NCI-H2081 treated with DMSO at 0.1 percent for 48 hours (cell line): ENCODE data around the gene MRPS24.
"Not testable (repeated sequence)": the region's sequence is repeated elsewhere in the genome, so short reads cannot be mapped to it uniquely, and the experiment has no call there.

ENCODE experiments used
- DNase-seq: peaks from one replicate; lab custom pipeline; 2025; lab: John Stamatoyannopoulos, UW

MRPS24 gene

DNA sequence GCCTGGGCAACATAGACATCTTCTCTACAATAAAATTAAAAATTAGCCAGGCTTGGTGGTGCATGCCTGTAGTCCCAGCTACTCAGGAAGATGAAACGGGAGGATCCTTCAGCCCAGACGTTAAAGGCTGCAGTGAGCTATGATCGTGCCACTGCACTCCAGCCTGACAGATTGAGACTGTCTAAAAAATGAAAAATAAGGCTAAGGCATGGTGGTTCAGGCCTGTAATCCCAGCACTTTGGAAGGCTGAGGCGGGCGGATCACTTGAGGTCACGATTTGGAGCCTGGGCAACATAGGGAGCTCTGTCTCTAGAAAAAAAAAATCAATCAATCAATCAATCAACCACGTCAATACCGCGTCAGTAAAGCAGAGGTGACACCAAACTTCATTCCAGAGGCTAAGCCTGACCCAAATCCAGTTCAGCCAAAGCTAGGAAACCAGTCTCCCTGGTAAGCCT is 31.1 kb downstream of the MRPS24 start:
- DNase-seq = no peak

- no peak for DNase-seq
Measured at GRCh38 chr7:43834463-43835251, 34.7 kb downstream of the MRPS24 start.

- DNase-seq = not testable (repeated sequence)
Measured at GRCh38 chr7:43830917-43831316, 38.4 kb downstream of the MRPS24 start.

DNA sequence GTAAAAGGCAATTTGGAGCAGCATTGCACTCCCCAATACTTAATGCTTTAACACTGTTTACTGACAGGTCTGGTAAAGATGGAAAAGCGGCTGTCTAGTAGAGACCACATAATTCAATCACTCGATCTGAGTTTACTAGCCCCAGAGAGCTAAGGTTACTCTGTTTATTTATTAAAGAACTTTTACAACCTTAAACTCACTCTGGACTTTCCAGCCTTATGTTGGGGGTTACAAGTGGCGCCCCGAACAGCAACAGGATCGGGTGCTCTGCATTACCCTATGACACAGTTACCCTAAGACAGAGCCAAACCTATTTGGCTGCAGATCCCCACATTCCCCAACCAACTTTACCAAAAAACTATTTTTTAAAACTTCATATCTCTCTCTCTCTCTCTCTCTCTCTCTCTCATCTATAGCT is 43.9 kb downstream of the MRPS24 start:
- no peak for DNase-seq

DNA sequence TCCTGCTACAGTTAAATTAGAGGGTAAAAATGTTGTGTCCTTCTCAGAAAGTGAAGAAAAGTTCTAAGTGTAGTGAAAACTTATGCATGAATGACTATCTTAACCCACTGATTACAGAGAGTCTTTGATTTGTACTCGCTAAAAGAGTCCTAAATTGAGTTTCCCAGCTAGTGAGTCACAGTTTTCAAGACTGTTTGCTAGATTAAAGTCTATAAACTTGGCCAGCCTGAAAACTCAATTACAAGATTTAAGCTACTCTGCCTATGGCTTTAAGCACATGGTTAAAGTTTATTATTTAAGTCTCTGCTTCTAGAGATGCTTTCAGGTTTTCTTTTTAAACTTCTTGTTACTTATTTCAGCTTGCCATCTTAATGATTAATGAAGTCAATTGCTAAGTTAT is 44.4 kb downstream of the MRPS24 start:
- no peak for DNase-seq

DNA sequence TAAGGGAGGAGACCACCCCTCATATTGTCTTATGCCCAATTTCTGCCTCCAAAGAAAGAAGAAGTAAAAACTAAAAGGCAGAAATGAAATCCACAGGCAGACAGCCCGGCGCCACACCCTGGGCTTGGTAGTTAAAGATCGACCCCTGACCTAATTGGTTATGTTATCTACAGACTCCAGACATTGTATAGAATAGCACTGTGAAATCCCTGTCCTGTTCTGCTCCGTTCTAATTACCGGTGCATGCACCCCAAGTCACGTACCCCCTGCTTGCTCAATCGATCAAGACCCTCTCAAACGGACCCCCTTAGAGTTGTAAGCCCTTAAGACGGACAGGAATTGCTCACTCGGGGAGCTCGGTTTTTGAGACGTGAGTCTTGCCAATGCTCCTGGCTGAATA is 44.8 kb downstream of the MRPS24 start:
- DNase-seq = not testable (repeated sequence)

DNA sequence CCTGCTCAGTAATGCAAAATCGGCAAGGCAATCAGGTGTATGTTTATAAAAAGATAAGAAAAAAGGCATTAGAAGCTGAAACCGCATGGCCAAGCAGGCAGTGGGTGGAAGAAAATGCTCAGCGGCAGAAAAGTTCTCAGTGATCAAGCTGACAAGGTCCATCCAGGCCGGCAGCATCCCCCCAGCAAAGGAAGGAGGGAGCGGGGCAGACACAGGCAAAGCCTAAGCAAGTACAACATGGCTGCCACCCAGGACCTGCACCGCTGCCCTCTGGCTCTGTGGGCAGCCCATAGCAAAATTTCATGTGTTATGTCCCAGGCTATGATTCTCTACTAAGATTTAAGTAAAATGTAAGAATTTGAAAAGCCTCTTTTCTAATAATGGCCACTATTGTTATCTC is 45.4 kb downstream of the MRPS24 start:
- no peak for DNase-seq

DNA sequence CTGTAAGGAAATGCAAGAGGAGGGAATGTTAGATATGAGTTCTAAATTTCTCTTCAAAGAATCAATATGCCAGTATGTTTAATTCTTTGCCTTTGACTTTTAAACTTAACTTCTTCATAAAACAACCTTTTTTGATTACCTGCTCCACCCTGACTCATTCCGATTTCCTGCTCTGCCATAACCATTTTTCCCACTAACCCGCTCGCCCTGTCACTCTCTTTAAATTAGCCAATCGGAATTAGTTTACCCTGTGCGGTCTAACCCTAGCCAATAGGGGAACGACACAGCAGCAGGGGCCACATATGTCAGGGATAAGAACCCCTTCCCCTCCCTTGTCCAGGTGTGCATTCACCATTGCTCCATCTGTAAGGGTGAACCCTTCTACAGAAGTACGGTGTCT is 45.9 kb downstream of the MRPS24 start:
- DNase-seq = not testable (repeated sequence)
